GM18520 (cell line): ENCODE data around the gene CROCC.
"Not testable (repeated sequence)": the region's sequence is repeated elsewhere in the genome, so short reads cannot be mapped to it uniquely, and the experiment has no call there.

Experiments used
- ATAC-seq: cut with Tn5 transposase; IDR thresholded peaks from one replicate; pipeline ENCODE4 v1.9.1; 2021; ENCODE audit not compliant: unreplicated experiment

Gene CROCC, protein sequence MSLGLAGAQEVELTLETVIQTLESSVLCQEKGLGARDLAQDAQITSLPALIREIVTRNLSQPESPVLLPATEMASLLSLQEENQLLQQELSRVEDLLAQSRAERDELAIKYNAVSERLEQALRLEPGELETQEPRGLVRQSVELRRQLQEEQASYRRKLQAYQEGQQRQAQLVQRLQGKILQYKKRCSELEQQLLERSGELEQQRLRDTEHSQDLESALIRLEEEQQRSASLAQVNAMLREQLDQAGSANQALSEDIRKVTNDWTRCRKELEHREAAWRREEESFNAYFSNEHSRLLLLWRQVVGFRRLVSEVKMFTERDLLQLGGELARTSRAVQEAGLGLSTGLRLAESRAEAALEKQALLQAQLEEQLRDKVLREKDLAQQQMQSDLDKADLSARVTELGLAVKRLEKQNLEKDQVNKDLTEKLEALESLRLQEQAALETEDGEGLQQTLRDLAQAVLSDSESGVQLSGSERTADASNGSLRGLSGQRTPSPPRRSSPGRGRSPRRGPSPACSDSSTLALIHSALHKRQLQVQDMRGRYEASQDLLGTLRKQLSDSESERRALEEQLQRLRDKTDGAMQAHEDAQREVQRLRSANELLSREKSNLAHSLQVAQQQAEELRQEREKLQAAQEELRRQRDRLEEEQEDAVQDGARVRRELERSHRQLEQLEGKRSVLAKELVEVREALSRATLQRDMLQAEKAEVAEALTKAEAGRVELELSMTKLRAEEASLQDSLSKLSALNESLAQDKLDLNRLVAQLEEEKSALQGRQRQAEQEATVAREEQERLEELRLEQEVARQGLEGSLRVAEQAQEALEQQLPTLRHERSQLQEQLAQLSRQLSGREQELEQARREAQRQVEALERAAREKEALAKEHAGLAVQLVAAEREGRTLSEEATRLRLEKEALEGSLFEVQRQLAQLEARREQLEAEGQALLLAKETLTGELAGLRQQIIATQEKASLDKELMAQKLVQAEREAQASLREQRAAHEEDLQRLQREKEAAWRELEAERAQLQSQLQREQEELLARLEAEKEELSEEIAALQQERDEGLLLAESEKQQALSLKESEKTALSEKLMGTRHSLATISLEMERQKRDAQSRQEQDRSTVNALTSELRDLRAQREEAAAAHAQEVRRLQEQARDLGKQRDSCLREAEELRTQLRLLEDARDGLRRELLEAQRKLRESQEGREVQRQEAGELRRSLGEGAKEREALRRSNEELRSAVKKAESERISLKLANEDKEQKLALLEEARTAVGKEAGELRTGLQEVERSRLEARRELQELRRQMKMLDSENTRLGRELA (N-terminal part only)

DNA sequence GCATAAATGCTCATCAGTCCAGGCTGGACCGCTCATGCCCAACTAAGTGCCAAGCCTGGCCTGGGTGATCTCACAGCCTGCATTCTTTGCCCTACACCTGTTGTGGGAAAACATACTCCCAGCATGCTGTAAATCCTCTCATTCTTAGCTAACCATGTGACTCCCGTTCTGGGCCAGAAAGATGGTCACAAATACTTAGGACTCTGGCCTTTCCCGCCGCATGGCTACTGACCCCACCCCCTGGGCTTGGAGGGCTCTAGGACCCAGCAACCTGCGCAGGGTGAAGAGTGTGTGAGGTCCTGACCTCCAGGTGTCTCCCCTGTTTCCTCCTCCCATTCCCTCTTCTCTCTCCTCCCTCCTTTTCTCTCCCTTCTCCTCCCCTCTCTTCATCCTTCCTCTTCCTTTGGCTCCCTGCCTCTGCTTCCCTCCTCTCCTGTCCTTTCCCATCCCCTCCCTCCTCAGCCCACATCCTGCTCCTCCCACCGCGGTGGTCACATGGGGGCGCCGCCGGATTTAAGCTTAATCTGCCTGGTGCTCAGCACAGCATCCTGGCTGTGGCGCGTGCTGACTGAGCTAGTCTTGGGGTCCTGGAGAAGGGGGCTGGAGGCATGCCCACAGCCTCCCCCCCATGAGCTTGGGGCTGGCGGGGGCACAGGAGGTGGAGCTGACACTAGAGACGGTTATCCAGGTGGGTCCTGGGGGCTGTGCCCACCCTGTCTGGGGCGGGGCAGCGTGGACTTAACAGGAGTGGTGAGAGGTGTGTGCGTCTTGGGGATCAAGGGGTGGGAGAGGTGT lies at the start of gene CROCC:
Gene CROCC, plus strand, starts transcription at position 541 of the 795 bp plus-strand sequence. Its CDS starts 88 bp downstream, at position 629.
- ATAC-seq: no peak

DNA sequence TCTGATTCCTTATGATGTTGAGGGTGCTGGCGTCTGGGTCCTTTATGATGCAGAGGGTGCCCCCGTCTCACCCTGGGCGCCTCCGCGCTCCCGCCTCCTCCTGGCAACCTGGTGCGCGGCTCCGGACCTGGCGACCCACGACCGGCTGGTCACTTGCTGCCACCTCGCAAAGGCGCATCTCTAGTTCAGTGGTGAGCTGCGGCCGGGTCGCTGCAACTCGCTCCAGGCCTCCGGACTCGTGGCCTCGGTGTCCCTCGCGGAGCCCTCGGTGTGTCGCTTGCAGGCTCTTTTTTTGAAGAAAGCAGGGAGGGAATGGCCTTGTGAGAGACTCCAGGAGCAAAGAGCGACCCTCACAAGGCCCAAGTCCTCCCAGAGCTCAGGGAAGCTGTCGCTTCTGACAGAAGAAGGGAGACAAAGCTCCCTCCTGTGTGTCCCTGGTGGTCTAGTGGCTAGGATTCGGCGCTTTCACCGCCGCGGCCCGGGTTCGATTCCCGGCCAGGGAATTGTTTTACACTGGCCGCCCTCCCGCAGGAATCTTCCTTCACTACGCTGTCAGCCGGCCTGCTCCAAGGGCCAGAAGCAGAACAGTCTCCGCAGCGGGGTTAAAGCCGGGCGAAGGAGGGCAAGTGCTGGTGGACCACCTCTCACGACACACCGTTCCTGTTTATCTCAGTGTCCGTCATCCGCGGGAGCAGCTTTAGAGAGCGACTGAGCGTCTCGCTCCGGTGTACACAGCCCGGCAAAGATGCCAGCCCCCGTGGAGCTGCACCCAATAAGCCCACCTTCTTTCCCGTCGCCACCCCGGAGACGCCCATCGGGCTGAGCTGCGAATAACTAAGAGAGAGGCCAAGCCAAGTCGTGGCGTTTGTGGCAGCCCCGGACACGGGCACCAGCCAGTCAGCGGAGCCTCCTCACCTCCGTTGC lies 49.3 kb upstream of the CROCC start:
- not testable (repeated sequence) for ATAC-seq

DNA sequence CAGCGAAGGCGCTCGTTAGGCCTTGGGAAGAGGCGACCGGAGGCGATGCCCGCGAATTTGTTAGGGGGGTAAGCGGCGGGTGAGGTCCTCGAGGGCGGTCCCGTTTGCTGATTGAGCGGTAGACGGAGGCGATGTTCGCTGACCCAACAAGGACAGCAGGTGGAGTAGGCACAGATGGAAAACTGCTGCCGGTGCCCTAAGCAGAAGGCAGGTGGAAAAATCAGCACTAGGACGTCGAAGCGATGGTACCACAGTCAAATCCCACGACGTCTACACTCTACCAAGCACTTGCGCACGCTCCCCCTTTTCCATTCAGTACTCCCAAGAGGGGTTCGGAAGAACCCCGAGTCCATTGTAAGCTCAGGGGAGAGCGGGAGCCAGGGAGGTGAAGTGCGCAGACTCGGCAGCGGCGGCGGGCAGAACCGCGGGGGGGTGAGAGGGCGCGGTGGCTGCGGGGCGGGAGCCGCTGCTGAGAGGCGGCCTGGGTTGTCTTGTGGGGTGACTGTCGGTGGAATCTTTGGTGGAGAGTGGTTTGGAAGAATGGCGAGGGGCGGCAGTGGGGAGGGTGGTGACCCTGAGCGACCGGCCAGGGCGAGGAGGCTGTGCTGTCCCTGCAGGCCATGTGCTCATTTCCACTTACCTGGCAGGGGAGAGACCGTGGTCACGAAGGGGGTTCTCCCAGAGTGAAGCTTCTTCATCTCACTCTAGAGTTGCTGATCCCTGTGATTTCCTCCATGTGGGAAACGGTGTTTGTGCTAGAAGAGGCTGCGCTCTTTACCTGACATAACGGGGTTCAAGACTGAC lies 48.5 kb upstream of the CROCC start:
- ATAC-seq: not testable (repeated sequence)

DNA sequence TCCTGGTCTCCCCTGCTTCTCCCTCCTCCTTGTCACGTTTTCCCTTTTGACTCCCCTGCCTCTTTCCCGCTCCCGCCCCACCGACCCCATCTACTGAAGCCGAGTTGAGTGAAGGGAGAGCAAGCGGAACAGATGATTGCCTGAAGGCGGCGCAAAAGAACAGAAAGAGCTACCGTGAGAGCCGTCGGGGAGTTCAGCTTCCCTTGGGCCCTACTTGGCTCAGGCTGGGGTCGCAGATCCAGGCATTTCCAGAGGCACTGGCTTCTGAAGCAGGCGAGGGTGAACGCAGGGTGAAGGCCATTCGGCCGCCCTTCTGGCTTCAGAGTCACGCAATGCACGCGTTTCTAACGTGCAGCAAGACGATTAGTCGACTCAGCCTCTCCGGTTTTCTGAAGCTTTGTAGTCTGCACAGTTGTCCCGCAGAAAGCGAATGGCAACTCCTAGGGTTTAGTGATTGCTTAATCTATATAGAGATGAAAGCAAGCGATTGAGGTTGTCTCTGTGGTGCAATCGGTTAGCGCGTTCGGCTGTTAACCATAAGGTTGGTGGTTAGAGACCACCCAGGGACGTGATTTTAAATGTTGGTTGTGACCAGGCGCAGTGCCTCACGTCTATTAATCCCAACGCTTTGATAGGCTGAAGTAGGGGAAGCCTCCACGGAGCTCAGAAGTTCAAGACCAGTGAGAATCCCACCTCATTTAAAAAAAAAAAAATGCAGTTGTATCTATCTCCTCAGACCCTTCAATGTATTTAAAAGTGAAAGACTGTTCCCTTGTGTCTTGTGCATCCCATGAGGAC lies 46.6 kb upstream of the CROCC start:
- ATAC-seq: not testable (repeated sequence)

DNA sequence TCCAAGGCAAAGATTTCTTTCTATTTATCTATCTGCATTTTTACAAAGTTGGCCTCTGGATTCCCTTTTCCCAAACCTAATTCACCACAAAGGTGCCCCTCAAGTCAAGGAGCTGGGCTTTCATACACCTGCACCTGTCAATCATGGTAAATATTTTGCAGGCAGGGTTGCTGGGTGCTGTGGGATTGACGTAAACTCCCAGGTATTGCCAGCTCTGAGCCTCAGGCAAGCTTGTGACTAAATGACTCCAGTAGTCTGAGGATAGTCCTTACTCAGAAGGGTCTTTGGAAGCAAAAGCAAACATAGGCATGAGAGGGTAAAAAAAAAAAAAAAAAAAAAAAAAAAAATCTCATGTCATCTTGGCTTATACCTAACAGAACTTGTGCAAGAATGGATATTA lies 40.0 kb upstream of the CROCC start:
- ATAC-seq: not testable (repeated sequence)

DNA sequence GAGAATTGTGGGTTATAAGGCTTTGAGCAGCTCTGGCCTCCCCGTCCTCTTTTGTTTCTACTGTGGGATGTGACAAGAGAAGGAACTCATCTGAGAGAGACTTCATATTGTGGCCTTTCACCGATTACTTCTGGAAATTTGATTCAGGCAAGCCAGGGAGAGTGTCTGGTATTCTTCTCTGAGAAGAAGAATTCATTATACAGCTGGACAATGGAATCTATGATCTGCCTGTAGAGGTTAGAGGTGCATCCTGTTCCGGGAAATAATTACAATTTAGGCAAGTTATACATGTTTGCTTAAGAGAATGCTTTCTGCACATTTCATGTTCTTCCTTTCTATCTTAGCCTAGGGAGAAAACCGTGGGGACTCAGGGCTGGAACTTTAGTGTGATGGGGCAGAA lies 38.7 kb upstream of the CROCC start:
- no peak for ATAC-seq

DNA sequence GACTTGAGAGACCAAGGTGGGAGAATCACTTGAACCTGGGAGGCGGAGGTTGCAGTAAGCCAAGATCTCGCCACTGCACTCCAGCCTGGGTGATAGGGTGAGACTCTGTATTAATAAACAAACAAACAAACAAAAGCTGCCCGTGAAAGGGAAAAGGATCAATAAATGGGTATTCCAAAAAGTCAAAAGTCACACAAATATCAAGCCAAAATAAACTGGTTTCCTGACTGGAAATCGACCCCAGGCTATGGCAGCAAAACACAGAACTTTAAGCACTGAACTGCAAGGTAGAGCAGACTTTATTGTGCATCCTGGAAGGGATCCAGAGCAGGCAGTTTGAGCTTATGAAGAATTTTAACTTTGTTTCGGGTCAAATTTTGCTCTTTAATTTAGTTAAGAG lies 37.2 kb upstream of the CROCC start:
- not testable (repeated sequence) for ATAC-seq

GRCh38 chr1:16886860-16887605 lies 34.7 kb upstream of the CROCC start:
- no peak for ATAC-seq

- no peak for ATAC-seq
These were observed 32.6 kb upstream of the CROCC start for GRCh38 chr1:16888860-16889816.

DNA sequence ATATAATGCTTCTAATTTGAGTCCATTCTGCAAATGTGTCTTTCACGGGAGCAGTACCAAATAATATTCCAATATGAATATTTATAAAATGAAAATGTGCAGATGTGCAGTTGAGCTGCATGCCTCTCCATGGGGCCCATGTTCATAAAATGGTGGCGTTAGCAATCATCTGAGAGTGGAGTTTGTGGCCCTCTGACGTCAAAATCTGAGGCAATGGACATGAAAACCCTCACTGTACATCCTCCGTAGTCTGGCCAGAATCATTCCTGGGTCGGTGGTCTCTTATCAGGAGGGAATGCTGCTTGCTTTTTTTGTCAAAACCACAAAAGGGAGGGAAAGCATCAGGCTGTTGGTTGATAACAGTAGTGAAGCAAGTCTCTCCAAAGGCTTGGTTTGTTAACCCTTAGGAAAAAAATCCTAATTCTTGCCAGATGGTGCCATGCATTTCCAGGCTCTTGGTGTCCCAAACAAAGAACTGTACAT lies 31.2 kb upstream of the CROCC start:
- not testable (repeated sequence) for ATAC-seq

- not testable (repeated sequence) for ATAC-seq
These were observed 30.7 kb upstream of the CROCC start for GRCh38 chr1:16891057-16891456.

GRCh38 chr1:16892978-16893525 lies 28.7 kb upstream of the CROCC start:
- ATAC-seq: not testable (repeated sequence)

GRCh38 chr1:16893796-16894195 lies 27.9 kb upstream of the CROCC start:
- ATAC-seq: not testable (repeated sequence)

GRCh38 chr1:16894338-16894737 lies 27.4 kb upstream of the CROCC start:
- not testable (repeated sequence) for ATAC-seq

GRCh38 chr1:16895233-16895597 lies 26.5 kb upstream of the CROCC start:
- ATAC-seq: not testable (repeated sequence)
